ENCODE data around the gene OR10A3. TPM values are rescaled to one million over a fixed set of nuclear protein-coding genes. Genes with fewer than 3 reads are reported as not detected.

The OR10A3 gene
- total RNA-seq, 1 donor from 2014 or later = not detected

DNA sequence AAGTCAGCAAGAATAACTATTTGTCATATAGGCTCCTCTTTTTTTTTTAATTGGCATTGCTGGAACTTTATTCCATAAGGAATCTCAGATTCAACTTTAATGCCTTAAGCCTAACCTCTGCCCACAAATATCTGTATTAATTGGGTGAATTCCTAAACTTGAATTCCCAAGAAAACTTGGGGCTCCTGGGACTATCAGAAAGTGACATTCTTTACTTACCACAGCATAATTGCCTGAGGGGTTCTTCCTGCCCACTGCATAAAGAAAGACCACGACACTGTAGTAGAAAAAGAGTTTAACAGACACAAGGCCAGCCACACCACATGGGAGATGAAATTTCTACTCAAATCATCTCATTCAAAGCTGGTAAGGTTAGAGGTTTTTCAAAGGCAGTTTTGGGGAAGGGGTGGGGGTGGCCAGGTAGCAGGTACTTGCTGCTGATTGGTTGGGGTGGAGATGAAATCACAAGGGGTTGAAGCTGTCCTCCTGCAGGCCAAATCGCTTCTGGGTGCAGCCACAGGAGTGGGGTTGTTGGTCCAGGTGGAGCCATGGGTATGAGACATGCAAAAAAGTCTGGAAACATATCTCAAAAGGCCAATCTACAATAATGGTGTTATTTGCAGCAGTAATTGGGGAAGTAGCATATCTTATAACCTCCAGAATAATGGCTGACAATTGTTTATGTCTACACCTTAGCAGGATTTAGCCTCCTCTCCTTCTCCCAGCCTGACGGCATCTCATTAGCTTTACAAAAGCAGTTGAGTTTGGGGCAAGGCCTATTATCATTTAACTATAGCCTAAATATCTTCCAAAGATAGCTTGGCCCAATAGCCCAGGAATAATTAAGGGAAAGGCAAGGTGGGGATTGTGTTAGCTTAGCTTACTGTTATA lies 28.5 kb upstream of the OR10A3 start:
- TF ChIP-seq, protein P1, sequence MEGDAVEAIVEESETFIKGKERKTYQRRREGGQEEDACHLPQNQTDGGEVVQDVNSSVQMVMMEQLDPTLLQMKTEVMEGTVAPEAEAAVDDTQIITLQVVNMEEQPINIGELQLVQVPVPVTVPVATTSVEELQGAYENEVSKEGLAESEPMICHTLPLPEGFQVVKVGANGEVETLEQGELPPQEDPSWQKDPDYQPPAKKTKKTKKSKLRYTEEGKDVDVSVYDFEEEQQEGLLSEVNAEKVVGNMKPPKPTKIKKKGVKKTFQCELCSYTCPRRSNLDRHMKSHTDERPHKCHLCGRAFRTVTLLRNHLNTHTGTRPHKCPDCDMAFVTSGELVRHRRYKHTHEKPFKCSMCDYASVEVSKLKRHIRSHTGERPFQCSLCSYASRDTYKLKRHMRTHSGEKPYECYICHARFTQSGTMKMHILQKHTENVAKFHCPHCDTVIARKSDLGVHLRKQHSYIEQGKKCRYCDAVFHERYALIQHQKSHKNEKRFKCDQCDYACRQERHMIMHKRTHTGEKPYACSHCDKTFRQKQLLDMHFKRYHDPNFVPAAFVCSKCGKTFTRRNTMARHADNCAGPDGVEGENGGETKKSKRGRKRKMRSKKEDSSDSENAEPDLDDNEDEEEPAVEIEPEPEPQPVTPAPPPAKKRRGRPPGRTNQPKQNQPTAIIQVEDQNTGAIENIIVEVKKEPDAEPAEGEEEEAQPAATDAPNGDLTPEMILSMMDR (conservative IDR thresholded peaks at IDR 0.05) = no peak
- Mint-ChIP-seq H3K27ac (no peak overlapping the region), H3K27me3 (peaks cover 10% of the 10 kb centered on the region), H3K4me1 (ENCODE audit: unreplicated experiment) (no peaks in the 10 kb centered on the region), H3K4me3 (no peak overlapping the region), H3K9me3 (no peaks in the 10 kb centered on the region), H3K36me3 (no peaks in the 10 kb centered on the region)
- DNase-seq (ENCODE audit: extremely low spot score, unreplicated experiment) = no peak

DNA sequence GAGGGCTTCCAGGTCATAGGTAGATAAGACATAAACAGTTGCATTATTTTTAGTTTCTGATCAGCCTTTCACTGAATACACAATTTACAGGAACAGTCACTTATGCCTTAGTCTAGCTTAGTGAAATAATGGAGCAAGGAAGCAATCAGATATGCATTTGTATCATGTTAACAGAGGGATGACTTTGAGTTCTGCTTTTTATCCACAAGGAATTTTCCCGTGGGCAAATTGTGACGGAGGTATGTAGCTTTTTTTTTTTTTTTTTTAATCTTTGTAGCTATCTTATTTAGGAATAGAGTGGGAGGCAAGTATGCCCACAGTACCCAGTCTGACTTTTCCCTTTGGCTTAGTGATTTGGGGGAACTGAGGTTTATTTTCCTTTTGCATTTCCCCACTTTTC lies 27.2 kb upstream of the OR10A3 start:
- Mint-ChIP-seq H3K4me1 (ENCODE audit: unreplicated experiment) (no peaks in the 10 kb centered on the region), H3K4me3 (no peak overlapping the region), H3K36me3 (no peaks in the 10 kb centered on the region), H3K27ac (peak overlapping the region; percentile 7), H3K9me3 (no peaks in the 10 kb centered on the region), H3K27me3 (peaks cover 10% of the 10 kb centered on the region)
- DNase-seq (ENCODE audit: extremely low spot score, unreplicated experiment) = no peak
- TF ChIP-seq, protein P1 (conservative IDR thresholded peaks at IDR 0.05) = no peak

DNA sequence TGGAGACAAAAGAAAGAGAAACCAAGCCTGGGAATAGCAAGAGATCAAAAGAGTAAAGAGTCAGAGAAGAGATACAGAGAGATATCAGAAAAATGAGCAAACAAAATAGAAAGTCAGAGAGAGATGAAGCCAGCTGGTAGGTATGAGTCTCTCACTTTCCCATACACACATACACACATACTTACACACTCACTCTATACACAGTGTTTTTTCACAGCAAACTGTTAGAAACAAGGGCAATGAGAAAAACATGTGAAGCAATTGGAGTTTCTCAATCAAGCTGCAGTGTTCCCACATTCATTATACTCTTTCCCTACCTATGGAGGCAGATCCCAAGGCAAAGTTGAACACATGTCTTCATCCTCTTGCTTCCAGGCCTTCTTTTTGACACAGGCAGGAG lies 26.3 kb upstream of the OR10A3 start:
- no peak overlapping the region for H3K27ac Mint-ChIP-seq
- peaks cover 10% of the 10 kb centered on the region for H3K27me3 Mint-ChIP-seq
- TF ChIP-seq, protein P1 (conservative IDR thresholded peaks at IDR 0.05) = no peak
- no peaks in the 10 kb centered on the region for H3K36me3 Mint-ChIP-seq
- no peak overlapping the region for H3K4me3 Mint-ChIP-seq
- no peaks in the 10 kb centered on the region for H3K4me1 Mint-ChIP-seq (ENCODE audit: unreplicated experiment)
- DNase-seq (ENCODE audit: extremely low spot score, unreplicated experiment) = no peak
- H3K9me3 Mint-ChIP-seq = no peaks in the 10 kb centered on the region

DNA sequence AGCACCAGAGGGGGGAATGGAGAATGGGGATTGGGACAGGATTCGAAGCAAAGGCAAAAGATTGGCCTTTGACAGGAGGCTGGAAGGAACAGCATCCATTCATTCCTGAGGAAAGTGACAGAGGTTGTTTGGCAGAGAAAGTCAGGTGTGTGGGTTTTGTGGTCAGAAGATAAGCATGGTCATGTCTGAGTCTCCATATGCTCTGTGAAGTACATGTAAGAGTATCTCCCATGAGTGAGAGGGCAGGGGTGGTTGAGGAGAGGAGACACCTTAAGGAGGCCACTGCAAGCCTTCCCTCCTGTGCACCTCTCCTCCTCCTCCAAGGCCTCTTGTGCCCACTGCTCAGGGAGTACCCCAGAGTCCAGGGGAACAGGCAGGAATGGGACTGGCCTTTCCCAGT lies 25.6 kb upstream of the OR10A3 start:
- Mint-ChIP-seq H3K27ac (no peak overlapping the region), H3K9me3 (no peaks in the 10 kb centered on the region), H3K4me1 (ENCODE audit: unreplicated experiment) (no peaks in the 10 kb centered on the region), H3K4me3 (no peak overlapping the region), H3K27me3 (peaks cover 10% of the 10 kb centered on the region), H3K36me3 (no peaks in the 10 kb centered on the region)
- TF ChIP-seq, protein P1 (conservative IDR thresholded peaks at IDR 0.05) = no peak
- DNase-seq (ENCODE audit: extremely low spot score, unreplicated experiment) = no peak

DNA sequence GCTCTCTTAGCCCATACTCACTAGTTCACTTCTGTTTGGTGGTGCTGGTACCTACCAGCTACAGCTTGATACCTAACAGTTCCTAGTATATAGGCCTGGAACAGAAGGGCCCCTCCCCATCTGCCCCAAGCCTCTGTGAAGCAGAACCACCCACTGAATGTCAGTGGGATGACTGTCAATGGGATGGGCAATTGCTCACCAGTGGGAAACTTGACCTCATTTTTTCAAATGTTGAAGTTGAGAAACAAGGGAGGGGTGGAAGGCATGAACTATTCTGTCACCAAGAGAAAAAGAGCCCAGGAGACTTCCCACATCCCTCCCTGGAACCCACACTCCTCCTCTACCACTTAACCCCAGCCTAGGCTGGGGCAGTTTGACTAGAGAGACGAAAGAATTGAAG lies 23.9 kb upstream of the OR10A3 start, which contains the start of gene NLRP10:
TSS of gene NLRP10 (minus strand) at position 62 of the 400 bp plus-strand sequence. CDS start 1,952 bp downstream, outside the sequence.
- no peaks in the 10 kb centered on the region for H3K4me1 Mint-ChIP-seq (ENCODE audit: unreplicated experiment)
- H3K27ac Mint-ChIP-seq = no peak within 1 kb of the TSS
- no peak for DNase-seq (ENCODE audit: extremely low spot score, unreplicated experiment)
- TF ChIP-seq, protein P1 (conservative IDR thresholded peaks at IDR 0.05) = no peak
- H3K27me3 Mint-ChIP-seq = peaks cover 14% of the 10 kb centered on the region
- H3K36me3 Mint-ChIP-seq = no peaks in the 10 kb centered on the region
- H3K4me3 Mint-ChIP-seq = no peak within 1 kb of the TSS
- no peaks in the 10 kb centered on the region for H3K9me3 Mint-ChIP-seq

All from type B pancreatic cell (in vitro differentiated cells).